ENCODE results near the gene PLSCR5. TPM values are rescaled to one million over a fixed set of nuclear protein-coding genes. Genes with fewer than 3 reads are reported as not detected.

PLSCR5 gene
- total RNA-seq, 2 donors from 2014 or later = not detected

DNA sequence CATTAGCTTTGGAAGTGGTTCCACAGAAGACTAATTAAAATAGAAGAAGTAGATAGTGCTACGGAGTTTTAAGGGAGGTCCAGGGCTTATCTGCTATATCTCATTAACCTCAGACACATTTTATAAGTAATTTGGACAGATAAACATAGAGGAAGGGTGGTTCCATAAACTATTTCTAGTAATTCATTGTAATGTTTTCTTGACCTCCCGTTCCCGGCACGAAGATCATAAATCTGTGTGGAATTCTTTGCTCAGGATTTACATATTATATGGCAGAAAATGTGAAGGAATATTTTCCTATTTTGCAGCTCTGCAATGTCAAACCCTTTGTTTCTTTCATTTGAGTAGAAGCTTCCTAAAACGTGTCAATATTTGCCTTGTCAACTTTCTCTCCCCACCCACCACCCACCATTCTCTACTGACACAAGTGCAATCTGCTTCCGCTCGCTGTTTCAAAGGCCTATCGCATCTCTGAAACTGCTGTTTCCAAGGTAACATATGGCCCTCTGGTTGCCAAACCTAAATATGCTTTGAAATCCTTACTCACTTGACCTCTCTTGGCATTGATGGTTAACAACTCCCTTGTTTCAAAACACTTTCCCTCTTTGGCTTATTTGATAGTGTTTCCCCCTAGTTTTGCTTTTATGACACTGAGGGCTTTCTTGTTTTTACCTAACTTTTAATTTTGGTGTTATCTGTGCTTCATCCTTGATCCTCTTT, 21.4 kb upstream of the PLSCR5 start:
- H3K4me3 ChIP-seq = no peak overlapping the region
- no peaks in the 10 kb centered on the region for H3K4me1 ChIP-seq
- no peak for DNase-seq (ENCODE audit: low spot score)
- no peak overlapping the region for H3K27ac ChIP-seq
- H3K9me3 ChIP-seq = no peaks in the 10 kb centered on the region
- no peaks in the 10 kb centered on the region for H3K27me3 ChIP-seq
- TF ChIP-seq, protein P1, sequence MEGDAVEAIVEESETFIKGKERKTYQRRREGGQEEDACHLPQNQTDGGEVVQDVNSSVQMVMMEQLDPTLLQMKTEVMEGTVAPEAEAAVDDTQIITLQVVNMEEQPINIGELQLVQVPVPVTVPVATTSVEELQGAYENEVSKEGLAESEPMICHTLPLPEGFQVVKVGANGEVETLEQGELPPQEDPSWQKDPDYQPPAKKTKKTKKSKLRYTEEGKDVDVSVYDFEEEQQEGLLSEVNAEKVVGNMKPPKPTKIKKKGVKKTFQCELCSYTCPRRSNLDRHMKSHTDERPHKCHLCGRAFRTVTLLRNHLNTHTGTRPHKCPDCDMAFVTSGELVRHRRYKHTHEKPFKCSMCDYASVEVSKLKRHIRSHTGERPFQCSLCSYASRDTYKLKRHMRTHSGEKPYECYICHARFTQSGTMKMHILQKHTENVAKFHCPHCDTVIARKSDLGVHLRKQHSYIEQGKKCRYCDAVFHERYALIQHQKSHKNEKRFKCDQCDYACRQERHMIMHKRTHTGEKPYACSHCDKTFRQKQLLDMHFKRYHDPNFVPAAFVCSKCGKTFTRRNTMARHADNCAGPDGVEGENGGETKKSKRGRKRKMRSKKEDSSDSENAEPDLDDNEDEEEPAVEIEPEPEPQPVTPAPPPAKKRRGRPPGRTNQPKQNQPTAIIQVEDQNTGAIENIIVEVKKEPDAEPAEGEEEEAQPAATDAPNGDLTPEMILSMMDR (IDR thresholded peaks at IDR 0.05) = no peak
- H3K36me3 ChIP-seq = no peaks in the 10 kb centered on the region

- no peaks in the 10 kb centered on the region for H3K9me3 ChIP-seq
- DNase-seq (ENCODE audit: low spot score) = no peak
- H3K4me1 ChIP-seq = no peaks in the 10 kb centered on the region
- no peaks in the 10 kb centered on the region for H3K27me3 ChIP-seq
- H3K27ac ChIP-seq = no peak overlapping the region
- H3K4me3 ChIP-seq = no peak overlapping the region
- TF ChIP-seq, protein P1 (IDR thresholded peaks at IDR 0.05) = no peak
- H3K36me3 ChIP-seq = no peaks in the 10 kb centered on the region
Observed at GRCh38 chr3:146625186-146625775, 20.1 kb upstream of the PLSCR5 start.

GRCh38 chr3:146621723-146622122, 16.6 kb upstream of the PLSCR5 start:
- Histone ChIP-seq H3K4me1 (no peaks in the 10 kb centered on the region), H3K4me3 (no peak overlapping the region), H3K27me3 (no peaks in the 10 kb centered on the region), H3K36me3 (no peaks in the 10 kb centered on the region), H3K27ac (no peak overlapping the region), H3K9me3 (no peaks in the 10 kb centered on the region)
- no peak for DNase-seq (ENCODE audit: low spot score)
- TF ChIP-seq, protein P1 (IDR thresholded peaks at IDR 0.05) = no peak

DNA sequence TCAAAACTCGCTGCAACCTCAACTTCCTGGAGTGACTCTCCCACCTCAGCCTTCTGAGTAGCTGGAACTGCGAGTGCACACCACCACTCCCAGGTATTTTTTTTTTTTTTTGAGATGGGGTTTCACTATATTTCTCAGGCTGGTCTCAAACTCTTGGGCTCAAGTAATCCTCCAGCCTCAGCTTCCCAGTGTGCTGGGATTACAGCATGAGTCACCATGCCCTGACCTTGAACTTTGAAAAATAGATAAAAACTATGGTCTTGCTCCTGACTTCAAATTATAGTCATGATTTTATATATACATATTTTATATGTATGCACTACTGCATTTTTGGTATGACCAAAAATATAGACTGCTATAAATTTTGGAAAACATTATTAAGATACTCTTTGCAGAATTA, 6.9 kb upstream of the PLSCR5 start:
- no peak overlapping the region for H3K4me3 ChIP-seq
- no peak overlapping the region for H3K27ac ChIP-seq
- H3K4me1 ChIP-seq = no peaks in the 10 kb centered on the region
- no peaks in the 10 kb centered on the region for H3K36me3 ChIP-seq
- H3K9me3 ChIP-seq = no peaks in the 10 kb centered on the region
- TF ChIP-seq, protein P1 (IDR thresholded peaks at IDR 0.05) = no peak
- no peak for DNase-seq (ENCODE audit: low spot score)
- no peaks in the 10 kb centered on the region for H3K27me3 ChIP-seq

DNA sequence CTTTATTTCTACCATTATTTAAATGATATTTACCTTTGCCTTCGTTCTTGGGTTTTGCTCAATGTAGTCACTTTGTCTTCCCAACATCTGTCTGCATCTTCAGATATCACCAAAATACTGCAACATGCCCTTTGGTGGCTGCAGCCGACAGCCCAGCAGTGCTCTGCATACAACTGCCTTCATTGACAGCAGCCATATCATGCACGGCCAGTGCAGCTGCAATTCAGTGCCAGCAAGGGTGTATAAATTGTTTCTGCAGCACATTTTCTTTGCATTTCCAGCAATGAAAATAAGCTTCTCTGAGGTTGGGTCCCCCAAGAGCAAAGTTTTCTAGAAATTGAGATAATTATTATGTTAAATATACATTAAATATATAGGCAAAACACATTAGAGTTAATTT, 6.0 kb upstream of the PLSCR5 start:
- no peak for DNase-seq (ENCODE audit: low spot score)
- Histone ChIP-seq H3K9me3 (no peaks in the 10 kb centered on the region), H3K36me3 (no peaks in the 10 kb centered on the region), H3K27ac (no peak overlapping the region), H3K4me3 (no peak overlapping the region), H3K27me3 (no peaks in the 10 kb centered on the region), H3K4me1 (no peaks in the 10 kb centered on the region)
- TF ChIP-seq, protein P1 (IDR thresholded peaks at IDR 0.05) = no peak
